Measurements from ENCODE around the gene INPP5D. TPM values are rescaled to one million over a fixed set of nuclear protein-coding genes. Genes with fewer than 3 reads are reported as not detected.

The INPP5D gene
- total and polyA plus RNA-seq, 2 donors (not counting 3 experiments of a cell fraction or from before 2014, with no cell fraction given): 13.9 to 46.6 TPM

GRCh38 chr2:233227346-233227978 is 167.3 kb downstream of the INPP5D start:
- Histone ChIP-seq H3K4me2 (ENCODE audit: insufficient read depth, low read length) (no peak overlapping the region), H3K36me3 (ENCODE audit: control insufficient read depth in 2 of 2, extremely low read depth in 1 of 2, insufficient read depth in 2 of 2, low read length in 2 of 2) (no peaks in the 10 kb centered on the region), H2AFZ (ENCODE audit: low read depth, low read length) (no peak overlapping the region), H3K9me3 (replicated peaks; ENCODE audit: control insufficient read depth, insufficient read depth, low read length) (no peaks in the 10 kb centered on the region), H3K27me3 (ENCODE audit: control insufficient read depth in 2 of 2, insufficient read depth in 2 of 2, low read length in 2 of 2) (peaks cover 0 to 7% of the 10 kb centered on the region in 2 experiments), H3K9me1 (replicated peaks; ENCODE audit: control insufficient read depth, extremely low read depth, insufficient read depth, low read length) (no peaks in the 10 kb centered on the region), H3K27ac (ENCODE audit: insufficient read depth, low read depth, low read length) (no peak overlapping the region), H3K4me3 (replicated peaks in 1 of 3; ENCODE audit: insufficient read depth in 1 of 3, low read depth in 1 of 3, low read length in 3 of 3) (no peak overlapping the region), H3K4me1 (ENCODE audit: control insufficient read depth, extremely low read depth, insufficient read depth, low read length) (no peaks in the 10 kb centered on the region), H3K9ac (replicated peaks; ENCODE audit: extremely low read depth, insufficient read depth, low read length) (no peak overlapping the region), H3K79me2 (ENCODE audit: control insufficient read depth, insufficient read depth, low read length) (no peaks in the 10 kb centered on the region), H4K20me1 (replicated peaks; ENCODE audit: control insufficient read depth, extremely low read depth, insufficient read depth, low read length) (no peaks in the 10 kb centered on the region)
- DNase-seq (ENCODE audit: low read depth, low spot score): no peak
- CTCF ChIA-PET: no interaction called here
- BruUV-seq (replicated peaks): no TSS peak
- intact Hi-C loops (cut with micrococcal nuclease): no loop called here
- TF ChIP-seq FOS (IDR thresholded peaks at IDR 0.05; ENCODE audit: borderline replicate concordance, insufficient read depth, low read length) (no peak), JUN (IDR thresholded peaks at IDR 0.05; ENCODE audit: borderline replicate concordance, insufficient read depth, insufficient read length, low read depth) (no peak)
- dilution Hi-C loops (cut with MboI; ENCODE audit: extremely low pct_ligation_motif_present, low sequenced_read_pairs): no loop called here
- POLR2A ChIA-PET: no interaction called here
- no peak for FAIRE-seq

GRCh38 chr2:233228376-233228775 is 168.2 kb downstream of the INPP5D start:
- CTCF ChIA-PET: interaction anchor here (0.6 kb wide), 1 partner anchor 508 kb away, joined by 3 read pairs; no protein-coding TSS in a partner anchor
- Histone ChIP-seq H3K4me2 (ENCODE audit: insufficient read depth, low read length) (no peak overlapping the region), H3K4me1 (ENCODE audit: control insufficient read depth, extremely low read depth, insufficient read depth, low read length) (no peaks in the 10 kb centered on the region), H3K36me3 (ENCODE audit: control insufficient read depth in 2 of 2, extremely low read depth in 1 of 2, insufficient read depth in 2 of 2, low read length in 2 of 2) (no peaks in the 10 kb centered on the region), H4K20me1 (replicated peaks; ENCODE audit: control insufficient read depth, extremely low read depth, insufficient read depth, low read length) (no peaks in the 10 kb centered on the region), H3K27me3 (ENCODE audit: control insufficient read depth in 2 of 2, insufficient read depth in 2 of 2, low read length in 2 of 2) (peaks cover 0 to 7% of the 10 kb centered on the region in 2 experiments), H2AFZ (ENCODE audit: low read depth, low read length) (no peak overlapping the region), H3K79me2 (ENCODE audit: control insufficient read depth, insufficient read depth, low read length) (no peaks in the 10 kb centered on the region), H3K9me3 (replicated peaks; ENCODE audit: control insufficient read depth, insufficient read depth, low read length) (no peaks in the 10 kb centered on the region), H3K9me1 (replicated peaks; ENCODE audit: control insufficient read depth, extremely low read depth, insufficient read depth, low read length) (no peaks in the 10 kb centered on the region), H3K27ac (ENCODE audit: insufficient read depth, low read depth, low read length) (no peak overlapping the region), H3K4me3 (replicated peaks in 1 of 3; ENCODE audit: insufficient read depth in 1 of 3, low read depth in 1 of 3, low read length in 3 of 3) (no peak overlapping the region), H3K9ac (replicated peaks; ENCODE audit: extremely low read depth, insufficient read depth, low read length) (no peak overlapping the region)
- no peak for FAIRE-seq
- dilution Hi-C loops (cut with MboI; ENCODE audit: extremely low pct_ligation_motif_present, low sequenced_read_pairs) (no loop called here), intact Hi-C loops (cut with micrococcal nuclease) (no loop called here)
- no peak for DNase-seq (ENCODE audit: low read depth, low spot score)
- TF ChIP-seq MYC (IDR thresholded peaks at IDR 0.05; ENCODE audit: low read depth, low read length) (no peak), GATA2 (IDR thresholded peaks at IDR 0.05; ENCODE audit: insufficient read depth, insufficient read length, low read depth, low read length) (no peak), CTCF (IDR thresholded peaks at IDR 0.05; ENCODE audit: extremely low read depth in 1 of 2, insufficient read depth in 1 of 2, low read depth in 1 of 2, low read length in 2 of 2) (no peak), FOS (IDR thresholded peaks at IDR 0.05; ENCODE audit: borderline replicate concordance, insufficient read depth, low read length) (no peak), POLR2AphosphoS5 (IDR thresholded peaks at IDR 0.05; ENCODE audit: insufficient read depth, low read depth, low read length) (no peak), JUN (IDR thresholded peaks at IDR 0.05; ENCODE audit: borderline replicate concordance, insufficient read depth, insufficient read length, low read depth) (no peak), EZH2 (IDR thresholded peaks at IDR 0.05; ENCODE audit: borderline replicate concordance, low read depth, low read length, severe bottlenecking) (no peak), POLR2A (IDR thresholded peaks at IDR 0.05; ENCODE audit: low read depth, low read length) (no peak), MAX (IDR thresholded peaks at IDR 0.05; ENCODE audit: insufficient read depth, insufficient read length) (no peak)
- POLR2A ChIA-PET: interaction anchor here (0.6 kb wide), 1 partner anchor 90 kb away, joined by 4 read pairs; no protein-coding TSS in a partner anchor
- BruUV-seq (replicated peaks): no TSS peak

Data from endothelial cell of umbilical vein (primary cell).